Measurements from ENCODE around the gene DPF1.

Gene DPF1

GRCh38 chr19:38224014-38224862 lies at the start of gene DPF1:
Gene DPF1, minus strand, starts transcription at chr19:38224222. Its CDS starts 80 bp downstream, at chr19:38224142.
- H3K36me3 ChIP-seq (replicated peaks; ENCODE audit: low read depth, low read length) = no peaks in the 10 kb centered on the region
- H2AFZ ChIP-seq (ENCODE audit: low read depth, low read length) = peak within 1 kb of the TSS; percentile 72; the same call in 1 of the 2 replicates
- H3K4me2 ChIP-seq (ENCODE audit: low read length) = peak within 1 kb of the TSS; percentile 79
- H3K27me3 ChIP-seq (ENCODE audit: low read depth, low read length) = peaks cover 7% of the 10 kb centered on the region
- peak within 1 kb of the TSS; percentile 51 for H3K9ac ChIP-seq (ENCODE audit: low read length)
- H3K4me1 ChIP-seq (ENCODE audit: low read length) = peaks cover 11% of the 10 kb centered on the region
- TF ChIP-seq EZH2phosphoT487 (IDR thresholded peaks at IDR 0.05; ENCODE audit: low read depth) = no peak
- TF ChIP-seq, protein P1, sequence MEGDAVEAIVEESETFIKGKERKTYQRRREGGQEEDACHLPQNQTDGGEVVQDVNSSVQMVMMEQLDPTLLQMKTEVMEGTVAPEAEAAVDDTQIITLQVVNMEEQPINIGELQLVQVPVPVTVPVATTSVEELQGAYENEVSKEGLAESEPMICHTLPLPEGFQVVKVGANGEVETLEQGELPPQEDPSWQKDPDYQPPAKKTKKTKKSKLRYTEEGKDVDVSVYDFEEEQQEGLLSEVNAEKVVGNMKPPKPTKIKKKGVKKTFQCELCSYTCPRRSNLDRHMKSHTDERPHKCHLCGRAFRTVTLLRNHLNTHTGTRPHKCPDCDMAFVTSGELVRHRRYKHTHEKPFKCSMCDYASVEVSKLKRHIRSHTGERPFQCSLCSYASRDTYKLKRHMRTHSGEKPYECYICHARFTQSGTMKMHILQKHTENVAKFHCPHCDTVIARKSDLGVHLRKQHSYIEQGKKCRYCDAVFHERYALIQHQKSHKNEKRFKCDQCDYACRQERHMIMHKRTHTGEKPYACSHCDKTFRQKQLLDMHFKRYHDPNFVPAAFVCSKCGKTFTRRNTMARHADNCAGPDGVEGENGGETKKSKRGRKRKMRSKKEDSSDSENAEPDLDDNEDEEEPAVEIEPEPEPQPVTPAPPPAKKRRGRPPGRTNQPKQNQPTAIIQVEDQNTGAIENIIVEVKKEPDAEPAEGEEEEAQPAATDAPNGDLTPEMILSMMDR (IDR thresholded peaks at IDR 0.05; ENCODE audit: low read depth, low read length) = peak; percentile 53
- no peak within 1 kb of the TSS for H3K27ac ChIP-seq (ENCODE audit: low read length)
- H4K20me1 ChIP-seq (ENCODE audit: insufficient read depth, low read length) = no peaks in the 10 kb centered on the region
- no peaks in the 10 kb centered on the region for H3K79me2 ChIP-seq (ENCODE audit: low read length)
- peak within 1 kb of the TSS; percentile 78 for H3K4me3 ChIP-seq (ENCODE audit: low read length)
- no peaks in the 10 kb centered on the region for H3K9me3 ChIP-seq (ENCODE audit: insufficient read depth, low read length)

DNA sequence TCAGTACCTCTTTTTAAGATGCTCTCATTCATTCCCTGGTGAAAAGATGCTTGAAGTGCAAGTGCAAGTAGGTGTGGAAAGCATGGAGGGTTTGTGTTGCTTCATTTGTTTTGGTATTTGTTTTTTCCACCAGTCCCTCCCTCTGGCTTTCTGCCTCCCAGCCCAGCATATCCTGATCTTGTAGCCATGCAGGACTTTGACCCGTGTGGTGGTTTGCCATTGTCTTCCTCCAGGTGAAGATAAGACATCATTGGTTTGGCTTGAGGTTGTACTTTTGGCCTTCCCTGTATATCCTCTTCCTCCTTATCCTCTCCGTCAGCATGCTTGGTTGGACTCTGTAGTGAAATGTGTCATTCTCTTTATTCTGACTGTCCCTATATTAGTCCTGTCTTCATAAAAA lies 49.5 kb upstream of the DPF1 start:
- H3K4me1 ChIP-seq (ENCODE audit: low read length) = no peaks in the 10 kb centered on the region
- H3K36me3 ChIP-seq (replicated peaks; ENCODE audit: low read depth, low read length) = no peaks in the 10 kb centered on the region
- H3K9ac ChIP-seq (ENCODE audit: low read length) = no peak overlapping the region
- no peak overlapping the region for H3K4me3 ChIP-seq (ENCODE audit: low read length)
- no peak overlapping the region for H2AFZ ChIP-seq (ENCODE audit: low read depth, low read length)
- H3K27ac ChIP-seq (ENCODE audit: low read length) = no peak overlapping the region
- TF ChIP-seq EZH2phosphoT487 (IDR thresholded peaks at IDR 0.05; ENCODE audit: low read depth) = no peak
- TF ChIP-seq, protein P1 (IDR thresholded peaks at IDR 0.05; ENCODE audit: low read depth, low read length) = no peak
- H3K4me2 ChIP-seq (ENCODE audit: low read length) = no peak overlapping the region
- peaks cover 11% of the 10 kb centered on the region for H4K20me1 ChIP-seq (ENCODE audit: insufficient read depth, low read length)
- no peaks in the 10 kb centered on the region for H3K27me3 ChIP-seq (ENCODE audit: low read depth, low read length)
- H3K79me2 ChIP-seq (ENCODE audit: low read length) = no peaks in the 10 kb centered on the region
- no peaks in the 10 kb centered on the region for H3K9me3 ChIP-seq (ENCODE audit: insufficient read depth, low read length)

- no peak overlapping the region for H3K27ac ChIP-seq (ENCODE audit: low read length)
- no peak overlapping the region for H3K9ac ChIP-seq (ENCODE audit: low read length)
- H3K9me3 ChIP-seq (ENCODE audit: insufficient read depth, low read length) = no peaks in the 10 kb centered on the region
- H3K36me3 ChIP-seq (replicated peaks; ENCODE audit: low read depth, low read length) = no peaks in the 10 kb centered on the region
- H3K4me3 ChIP-seq (ENCODE audit: low read length) = no peak overlapping the region
- no peak overlapping the region for H3K4me2 ChIP-seq (ENCODE audit: low read length)
- no peaks in the 10 kb centered on the region; the same call in 1 of the 2 replicates for H3K79me2 ChIP-seq (ENCODE audit: low read length)
- peaks cover 8% of the 10 kb centered on the region for H4K20me1 ChIP-seq (ENCODE audit: insufficient read depth, low read length)
- H3K27me3 ChIP-seq (ENCODE audit: low read depth, low read length) = no peaks in the 10 kb centered on the region
- no peak for TF ChIP-seq EZH2phosphoT487 (IDR thresholded peaks at IDR 0.05; ENCODE audit: low read depth)
- TF ChIP-seq, protein P1 (IDR thresholded peaks at IDR 0.05; ENCODE audit: low read depth, low read length) = no peak
- peaks cover 3% of the 10 kb centered on the region for H3K4me1 ChIP-seq (ENCODE audit: low read length)
- no peak overlapping the region for H2AFZ ChIP-seq (ENCODE audit: low read depth, low read length)
Measured at GRCh38 chr19:38270587-38271167, 46.7 kb upstream of the DPF1 start.

- no peak for TF ChIP-seq EZH2phosphoT487 (IDR thresholded peaks at IDR 0.05; ENCODE audit: low read depth)
- TF ChIP-seq, protein P1 (IDR thresholded peaks at IDR 0.05; ENCODE audit: low read depth, low read length) = no peak
- Histone ChIP-seq H3K9me3 (ENCODE audit: insufficient read depth, low read length) (no peaks in the 10 kb centered on the region), H3K4me2 (ENCODE audit: low read length) (no peak overlapping the region), H2AFZ (ENCODE audit: low read depth, low read length) (no peak overlapping the region), H3K4me3 (ENCODE audit: low read length) (no peak overlapping the region), H3K4me1 (ENCODE audit: low read length) (peaks cover 14% of the 10 kb centered on the region), H3K27me3 (ENCODE audit: low read depth, low read length) (no peaks in the 10 kb centered on the region), H3K9ac (ENCODE audit: low read length) (no peak overlapping the region), H3K27ac (ENCODE audit: low read length) (no peak overlapping the region), H3K79me2 (ENCODE audit: low read length) (no peaks in the 10 kb centered on the region; the same call in 1 of the 2 replicates), H3K36me3 (replicated peaks; ENCODE audit: low read depth, low read length) (no peaks in the 10 kb centered on the region), H4K20me1 (ENCODE audit: insufficient read depth, low read length) (peaks cover 6% of the 10 kb centered on the region)
Measured at GRCh38 chr19:38268539-38268938, 44.5 kb upstream of the DPF1 start.
